H9 (cell line): ENCODE data around the gene OR5J2. TPM values are rescaled to one million over a fixed set of nuclear protein-coding genes. Genes with fewer than 3 reads are reported as not detected.

Experiments
- DNase-seq: peaks from one replicate; pipeline ENCODE4 v3.0.0-alpha.2; 2017
- H2AFZ ChIP-seq: one replicate; pipeline ENCODE4 v1.6.1; 2013; ENCODE audit warnings: mild to moderate bottlenecking, low read length, control low read depth, moderate library complexity
- H2AK5ac ChIP-seq: 2 replicates; pipeline ENCODE4 v1.6.1; 2013; ENCODE audit warnings: low read length, control low read depth, mixed read lengths; ENCODE audit not compliant: insufficient read length
- H2BK120ac ChIP-seq: one replicate; pipeline ENCODE4 v1.6.1; 2013; ENCODE audit warnings: low read depth, mild to moderate bottlenecking, low read length, control low read depth, inconsistent platforms; ENCODE audit not compliant: poor library complexity, severe bottlenecking
- H2BK12ac ChIP-seq: 2 replicates; pipeline ENCODE4 v1.6.1; 2013; ENCODE audit warnings: low read length, control low read depth, mixed read lengths, low read depth; ENCODE audit not compliant: insufficient read length
- H2BK15ac ChIP-seq: 2 replicates; pipeline ENCODE4 v1.6.1; 2013; ENCODE audit warnings: low read depth, low read length, control low read depth
- H2BK20ac ChIP-seq: one replicate; pipeline ENCODE4 v1.6.1; 2013; ENCODE audit warnings: low read depth, mild to moderate bottlenecking, low read length, control low read depth, inconsistent platforms; ENCODE audit not compliant: poor library complexity, severe bottlenecking
- H2BK5ac ChIP-seq: 2 replicates; pipeline ENCODE4 v1.6.1; 2013; ENCODE audit warnings: low read length, control low read depth, mixed read lengths; ENCODE audit not compliant: insufficient read length
- H3K14ac ChIP-seq: 2 replicates; pipeline ENCODE4 v1.6.1; 2013; ENCODE audit warnings: low read length, control low read depth; ENCODE audit not compliant: insufficient read depth
- H3K18ac ChIP-seq: 2 replicates; pipeline ENCODE4 v1.6.1; 2013; ENCODE audit warnings: low read depth, mild to moderate bottlenecking, mixed read lengths, low read length, control low read depth; ENCODE audit not compliant: insufficient read length
- H3K23ac ChIP-seq: 2 replicates; pipeline ENCODE4 v1.6.1; 2013; ENCODE audit warnings: low read length, control low read depth, mixed read lengths, low read depth; ENCODE audit not compliant: insufficient read length
- H3K23me2 ChIP-seq: 2 replicates; pipeline ENCODE4 v1.6.1; 2013; ENCODE audit warnings: low read depth, mild to moderate bottlenecking, mixed read lengths, low read length, control low read depth; ENCODE audit not compliant: insufficient read length, poor library complexity, severe bottlenecking
- H3K27ac ChIP-seq: 2 replicates; pipeline ENCODE4 v1.5.1; 2013; ENCODE audit warnings: low read length, control low read depth, mixed read lengths, low read depth; ENCODE audit not compliant: insufficient read length
- H3K27me3 ChIP-seq: 2 replicates; pipeline ENCODE4 v1.6.1; 2013; ENCODE audit warnings: low read length, control low read depth, inconsistent platforms; ENCODE audit not compliant: insufficient read depth
- H3K4ac ChIP-seq: 2 replicates; pipeline ENCODE4 v1.6.1; 2013; ENCODE audit warnings: low read depth, mild to moderate bottlenecking, control low read depth, inconsistent platforms, low read length, moderate library complexity
- H3K4me1 ChIP-seq: 2 replicates; pipeline ENCODE4 v1.6.1; 2013; ENCODE audit warnings: low read length, control low read depth, inconsistent platforms; ENCODE audit not compliant: insufficient read depth
- H3K4me2 ChIP-seq: 2 replicates; pipeline ENCODE4 v1.6.1; 2013; ENCODE audit warnings: low read length, control low read depth, mixed read lengths; ENCODE audit not compliant: insufficient read length, insufficient read depth
- H3K56ac ChIP-seq: 2 replicates; pipeline ENCODE4 v1.6.1; 2013; ENCODE audit warnings: low read depth, mild to moderate bottlenecking, mixed read lengths, low read length, control low read depth; ENCODE audit not compliant: insufficient read length
- H3K79me1 ChIP-seq: 2 replicates; pipeline ENCODE4 v1.6.1; 2013; ENCODE audit warnings: low read depth, mild to moderate bottlenecking, moderate library complexity, low read length, control low read depth, inconsistent platforms; ENCODE audit not compliant: insufficient read depth, poor library complexity, severe bottlenecking
- H3K79me2 ChIP-seq: 2 replicates; pipeline ENCODE4 v1.6.1; 2013; ENCODE audit warnings: low read length, control low read depth, inconsistent platforms; ENCODE audit not compliant: insufficient read depth
- H3K9ac ChIP-seq: 2 replicates; pipeline ENCODE4 v1.6.1; 2013; ENCODE audit warnings: low read length, control low read depth, mixed read lengths; ENCODE audit not compliant: insufficient read length; ENCODE audit errors: extremely low read depth
- H3K9me3 ChIP-seq: one replicate; pipeline ENCODE4 v1.6.1; 2013; ENCODE audit warnings: low read depth, low read length, inconsistent platforms; ENCODE audit not compliant: control insufficient read depth
- H3T11ph ChIP-seq: one replicate; pipeline ENCODE4 v1.6.1; 2013; ENCODE audit warnings: mild to moderate bottlenecking, low read length, control low read depth, inconsistent platforms
- H4K20me1 ChIP-seq: one replicate; pipeline ENCODE4 v1.6.1; 2013; ENCODE audit not compliant: control insufficient read depth, insufficient read length, insufficient read depth
- H4K5ac ChIP-seq: 2 replicates; pipeline ENCODE4 v1.6.1; 2013; ENCODE audit warnings: low read depth, mild to moderate bottlenecking, mixed read lengths, low read length, control low read depth; ENCODE audit not compliant: insufficient read length
- H4K8ac ChIP-seq: replicated peaks from 2 replicates; pipeline ENCODE4 v1.6.1; 2013; ENCODE audit warnings: low read length, control low read depth, mixed read lengths, low read depth; ENCODE audit not compliant: insufficient read length
- H4K91ac ChIP-seq: 2 replicates; pipeline ENCODE4 v1.6.1; 2013; ENCODE audit warnings: low read depth, mild to moderate bottlenecking, moderate library complexity, mixed read lengths, low read length, control low read depth; ENCODE audit not compliant: insufficient read length
- H3K27ac Mint-ChIP-seq, 3 experiments: 2 replicates in 2 of 3; 3 replicates in 1 of 3; pipeline ENCODE4 v1.8.0; 2020 to 2021; ENCODE audit warnings: mixed read lengths in 3 of 3, mild to moderate bottlenecking in 1 of 3, moderate library complexity in 1 of 3
- H3K27me3 Mint-ChIP-seq: 2 replicates; pipeline ENCODE4 v1.8.0; 2021; ENCODE audit warnings: low read depth, mild to moderate bottlenecking, moderate library complexity, mixed read lengths
- H3K36me3 Mint-ChIP-seq, 3 experiments: 2 replicates in 2 of 3; 3 replicates in 1 of 3; pipeline ENCODE4 v1.8.0; 2020 to 2021; ENCODE audit warnings: low read depth in 3 of 3, mixed read lengths in 3 of 3; ENCODE audit not compliant: insufficient read depth in 1 of 3
- H3K4me1 Mint-ChIP-seq, 2 experiments: 2 replicates each; pipeline ENCODE4 v1.8.0; 2020; ENCODE audit warnings: mixed read lengths in 2 of 2
- H3K4me3 Mint-ChIP-seq, 2 experiments: 2 replicates in 1 of 2; 3 replicates in 1 of 2; pipeline ENCODE4 v1.8.0; 2020 to 2021; ENCODE audit warnings: mild to moderate bottlenecking in 2 of 2, mixed read lengths in 2 of 2, moderate library complexity in 1 of 2
- H3K9me3 Mint-ChIP-seq, 2 experiments: 2 replicates in 1 of 2; 3 replicates in 1 of 2; pipeline ENCODE4 v1.8.0; 2020; ENCODE audit warnings: mild to moderate bottlenecking in 2 of 2, mixed read lengths in 2 of 2, moderate library complexity in 1 of 2
- CTCF ChIP-seq: fragments of 200-600 bp; sonication (generic); conservative IDR thresholded peaks from 3 replicates; pipeline ENCODE4 v1.8.0; 2021; ENCODE audit warnings: antibody characterized with exemption, mild to moderate bottlenecking
- WGBS: extraction: QIAGEN DNeasy Blood & Tissue Kit; methylation state at CpG from one replicate; pipeline ENCODE4 v1.1.7; 2013; ENCODE audit warnings: missing lambda C conversion rate, low lambda C conversion rate, mixed read lengths; ENCODE audit not compliant: insufficient read length; ENCODE audit errors: extremely low coverage; 5-methylcytosine and 5-hydroxymethylcytosine counted together
- total RNA-seq: library from RNA; stranded (reverse); gene quantifications from 2 replicates; pipeline ENCODE4 v1.2.1, GENCODE V29; 2021

OR5J2 gene
- total RNA-seq, 1 experiment from 2014 or later = not detected

- H2BK5ac ChIP-seq = no peak overlapping the region
- peaks cover 10 to 26% (median 10%) of the 10 kb centered on the region in 3 experiments for H3K36me3 Mint-ChIP-seq
- no peak overlapping the region for H3T11ph ChIP-seq
- H2AFZ ChIP-seq = no peak overlapping the region
- no peaks in the 10 kb centered on the region for H3K79me1 ChIP-seq
- H3K9me3 ChIP-seq = peaks cover 5% of the 10 kb centered on the region
- H4K8ac ChIP-seq = no peak overlapping the region
- no peak overlapping the region for H3K27ac Mint-ChIP-seq
- H3K27me3 Mint-ChIP-seq = no peaks in the 10 kb centered on the region
- no peak overlapping the region for H2BK12ac ChIP-seq
- H3K9ac ChIP-seq = no peak overlapping the region
- no peak overlapping the region for H3K4me3 Mint-ChIP-seq
- no peaks in the 10 kb centered on the region for H3K4me1 ChIP-seq
- no CpG with 5 or more reads among the region's 1 CpG for WGBS
- no peak for DNase-seq
- peaks cover 39 to 77% of the 10 kb centered on the region in 2 experiments for H3K9me3 Mint-ChIP-seq
- H3K27ac ChIP-seq = no peak overlapping the region
- no peaks in the 10 kb centered on the region for H3K27me3 ChIP-seq
- H2AK5ac ChIP-seq = no peak overlapping the region
- no peaks in the 10 kb centered on the region for H3K4me1 Mint-ChIP-seq
- H3K18ac ChIP-seq = no peak overlapping the region
- no peak overlapping the region for H3K23ac ChIP-seq
- H3K56ac ChIP-seq = no peak overlapping the region
- H4K5ac ChIP-seq = no peak overlapping the region
- no peak overlapping the region for H2BK20ac ChIP-seq
- no peak overlapping the region for H2BK120ac ChIP-seq
- no peak overlapping the region for H3K4ac ChIP-seq
- no peak overlapping the region for H3K14ac ChIP-seq
- H4K91ac ChIP-seq = no peak overlapping the region
- H3K4me2 ChIP-seq = no peak overlapping the region
- no peaks in the 10 kb centered on the region for H3K23me2 ChIP-seq
- H2BK15ac ChIP-seq = no peak overlapping the region
- H3K79me2 ChIP-seq = no peaks in the 10 kb centered on the region
- H4K20me1 ChIP-seq = no peaks in the 10 kb centered on the region
- no peak for TF ChIP-seq CTCF
Measured at GRCh38 chr11:56151376-56151775, 25.0 kb upstream of the OR5J2 start.
